Motor neuron (in vitro differentiated cells): ENCODE results near the gene YIPF7. TPM values are rescaled to one million over a fixed set of nuclear protein-coding genes. Genes with fewer than 3 reads are reported as not detected.

Experiments
- ATAC-seq, 8 experiments: fragments of 200-7000 bp; cut with Tn5 transposase; replicated peaks in 6 of 8; 2 replicates each; pipeline ENCODE4 v1.8.0; 2021; ENCODE audit warnings: mild to moderate bottlenecking in 8 of 8, moderate library complexity in 8 of 8
- H3K27ac ChIP-seq, 2 donors: fragments of 250-450 bp; sonication (Bioruptor Pico); 2 replicates each; pipeline ENCODE4 v1.9.0; 2021; ENCODE audit warnings: antibody characterized with exemption in 2 of 2, mild to moderate bottlenecking in 2 of 2, moderate library complexity in 1 of 2
- H3K4me1 ChIP-seq, 2 donors: fragments of 250-450 bp; sonication (Bioruptor Pico); replicated peaks in 1 of 2; 2 replicates each; pipeline ENCODE4 v1.6.1; 2021; ENCODE audit warnings: antibody characterized with exemption in 2 of 2, mild to moderate bottlenecking in 2 of 2, moderate library complexity in 1 of 2
- H3K4me3 ChIP-seq, 5 donors: fragments of 250-450 bp; sonication (Bioruptor Pico); 2 replicates each; pipeline ENCODE4 v1.9.0; 2021; ENCODE audit warnings: antibody characterized with exemption in 5 of 5, mild to moderate bottlenecking in 5 of 5, moderate library complexity in 4 of 5
- WGBS, 10 experiments: fragments of 450-650 bp; shearing (Covaris generic); methylation state at CpG; one replicate each; pipeline ENCODE4 v1.0.0; 2022; 5-methylcytosine and 5-hydroxymethylcytosine counted together
- in situ Hi-C, 9 experiments: fragments of 400-800 bp; cut with MboI; loops; one replicate each; pipeline ENCODE4 v1.15.0; 2021; ENCODE audit warnings: low sequenced_read_pairs in 9 of 9, low pct_unique_long_range_greater_than_20kb in 2 of 9; ENCODE audit not compliant: unreplicated experiment in 9 of 9
- total RNA-seq, 8 experiments: library from RNA; unstranded; fragments of 300-600 nt; gene quantifications; 2 replicates each; pipeline versions ENCODE4 v1.2.3 to v1.2.4, GENCODE V29; 2022

The YIPF7 gene
- under 1 TPM in 4 of 8 experiments, not detected in 4; 0.18 to 0.71 (median 0.39) TPM for total RNA-seq

GRCh38 chr4:44651425-44651824 is at the start of gene YIPF7:
YIPF7 (minus strand) TSS chr4:44651625; CDS start chr4:44650100, 1,525 bp downstream.
- no peak within 1 kb of the TSS for H3K4me3 ChIP-seq
- no peak for ATAC-seq
- H3K27ac ChIP-seq, result no peak within 1 kb of the TSS
- in situ Hi-C loops, result no loop called here
- WGBS, 10 experiments, result 0 to 100% (median 43%) methylated on average over 1 of the region's 1 CpG; no CpG with 5 or more reads in 1 of the 10 experiments
- no peaks in the 10 kb centered on the region for H3K4me1 ChIP-seq

GRCh38 chr4:44701037-44701436 is 49.6 kb upstream of the YIPF7 start:
- ATAC-seq, result no peak
- in situ Hi-C loops, result no loop called here

GRCh38 chr4:44700427-44700826 is 49.0 kb upstream of the YIPF7 start:
- in situ Hi-C loops, result no loop called here
- 75 to 100% (median 100%) methylated on average over 1 of the region's 1 CpG; no CpG with 5 or more reads in 5 of the 10 experiments for WGBS, 10 experiments
- H3K4me3 ChIP-seq, result no peak overlapping the region
- H3K4me1 ChIP-seq, result no peaks in the 10 kb centered on the region
- H3K27ac ChIP-seq, result no peak overlapping the region
- no peak for ATAC-seq

More at GRCh38 chr4:44701037-44701436, 49.6 kb upstream of the YIPF7 start:
- Histone ChIP-seq H3K4me3 (no peak overlapping the region), H3K27ac (no peak overlapping the region), H3K4me1 (no peaks in the 10 kb centered on the region)
- WGBS, 10 experiments, result 63 to 100% (median 96%) methylated on average over 1 to 2 of the region's 2 CpGs

GRCh38 chr4:44684648-44685047 is 33.2 kb upstream of the YIPF7 start:
- no peak for ATAC-seq
- peaks cover 0 to 14% of the 10 kb centered on the region in 2 donors for H3K4me1 ChIP-seq
- H3K27ac ChIP-seq, result no peak overlapping the region
- no peak overlapping the region for H3K4me3 ChIP-seq
- in situ Hi-C loops, result no loop called here
- WGBS, 10 experiments, result 20 to 100% (median 60%) methylated on average over 1 of the region's 1 CpG; no CpG with 5 or more reads in 3 of the 10 experiments

- H3K4me3 ChIP-seq, result peak overlapping the region; percentile 69 to 97 (median 82)
- peak overlapping the region in 1 of 2 donors; percentile 91 for H3K27ac ChIP-seq
- in situ Hi-C loops, result no loop called here
- 0 to 17% (median 0%) methylated on average over 1 to 3 of the region's 3 CpGs; no CpG with 5 or more reads in 2 of the 10 experiments for WGBS, 10 experiments
- no peak for ATAC-seq
- H3K4me1 ChIP-seq, result peaks cover 4 to 22% of the 10 kb centered on the region in 2 donors
Observed at GRCh38 chr4:44679060-44679459, 27.6 kb upstream of the YIPF7 start.

GRCh38 chr4:44678094-44679041 is 26.9 kb upstream of the YIPF7 start, which contains the start of gene GUF1:
GUF1 (plus strand) TSS chr4:44678420; CDS start chr4:44678623, 203 bp downstream.
- peak; percentile 90 to 96 (median 93) for ATAC-seq
- H3K27ac ChIP-seq, result peak within 1 kb of the TSS; percentile 91
- 0 to 7% (median 0%) methylated on average over 2 to 18 of the region's 57 CpGs; no CpG with 5 or more reads in 1 of the 10 experiments for WGBS, 10 experiments
- peaks cover 4 to 22% of the 10 kb centered on the region in 2 donors for H3K4me1 ChIP-seq
- peak within 1 kb of the TSS; percentile 69 to 97 (median 82) for H3K4me3 ChIP-seq
- in situ Hi-C loops, result no loop called here

- WGBS, 10 experiments, result 0 to 80% (median 58%) methylated on average over 1 to 5 of the region's 5 CpGs
Observed at GRCh38 chr4:44675366-44675765, 23.9 kb upstream of the YIPF7 start.

GRCh38 chr4:44674471-44674870 is 23.0 kb upstream of the YIPF7 start:
- peaks cover 4 to 7% of the 10 kb centered on the region in 2 donors for H3K4me1 ChIP-seq
- in situ Hi-C loops, result no loop called here
- H3K27ac ChIP-seq, result no peak overlapping the region
- ATAC-seq, result no peak
- no peak overlapping the region for H3K4me3 ChIP-seq
- 13 to 100% (median 88%) methylated on average over 1 of the region's 1 CpG; no CpG with 5 or more reads in 1 of the 10 experiments for WGBS, 10 experiments

More at GRCh38 chr4:44675366-44675765, 23.9 kb upstream of the YIPF7 start:
- Histone ChIP-seq H3K27ac (no peak overlapping the region), H3K4me3 (no peak overlapping the region), H3K4me1 (peaks cover 4 to 16% of the 10 kb centered on the region in 2 donors)
- in situ Hi-C loops, result no loop called here
- ATAC-seq, result no peak

GRCh38 chr4:44671636-44672035 is 20.2 kb upstream of the YIPF7 start:
- no peak overlapping the region for H3K27ac ChIP-seq
- no peak overlapping the region for H3K4me3 ChIP-seq
- H3K4me1 ChIP-seq, result no peaks in the 10 kb centered on the region
- WGBS, 10 experiments, result 32 to 100% (median 75%) methylated on average over 1 to 3 of the region's 3 CpGs
- no peak for ATAC-seq
- in situ Hi-C loops, result no loop called here

GRCh38 chr4:44670506-44671199 is 19.2 kb upstream of the YIPF7 start:
- in situ Hi-C loops, result no loop called here
- Histone ChIP-seq H3K4me1 (no peaks in the 10 kb centered on the region), H3K27ac (no peak overlapping the region), H3K4me3 (no peak overlapping the region)
- 0 to 68% (median 40%) methylated on average over 1 to 4 of the region's 4 CpGs; no CpG with 5 or more reads in 3 of the 10 experiments for WGBS, 10 experiments
- ATAC-seq, result peak in 2 of 8 experiments; percentile 60 to 91

GRCh38 chr4:44668526-44668925 is 17.1 kb upstream of the YIPF7 start:
- in situ Hi-C loops, result no loop called here
- Histone ChIP-seq H3K27ac (no peak overlapping the region), H3K4me1 (no peaks in the 10 kb centered on the region), H3K4me3 (no peak overlapping the region)
- no peak for ATAC-seq
- WGBS, 10 experiments, result 0 to 80% (median 17%) methylated on average over 1 to 2 of the region's 2 CpGs; no CpG with 5 or more reads in 3 of the 10 experiments

GRCh38 chr4:44663539-44664263 is 12.3 kb upstream of the YIPF7 start:
- no peak overlapping the region for H3K4me3 ChIP-seq
- WGBS, 10 experiments, result 11 to 91% (median 67%) methylated on average over 3 to 8 of the region's 20 CpGs; no CpG with 5 or more reads in 7 of the 10 experiments
- ATAC-seq, result no peak
- in situ Hi-C loops, result no loop called here
- H3K27ac ChIP-seq, result no peak overlapping the region
- H3K4me1 ChIP-seq, result no peaks in the 10 kb centered on the region
